Measurements from ENCODE around the gene FIGLA.

Gene FIGLA, protein sequence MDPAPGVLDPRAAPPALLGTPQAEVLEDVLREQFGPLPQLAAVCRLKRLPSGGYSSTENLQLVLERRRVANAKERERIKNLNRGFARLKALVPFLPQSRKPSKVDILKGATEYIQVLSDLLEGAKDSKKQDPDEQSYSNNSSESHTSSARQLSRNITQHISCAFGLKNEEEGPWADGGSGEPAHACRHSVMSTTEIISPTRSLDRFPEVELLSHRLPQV

DNA sequence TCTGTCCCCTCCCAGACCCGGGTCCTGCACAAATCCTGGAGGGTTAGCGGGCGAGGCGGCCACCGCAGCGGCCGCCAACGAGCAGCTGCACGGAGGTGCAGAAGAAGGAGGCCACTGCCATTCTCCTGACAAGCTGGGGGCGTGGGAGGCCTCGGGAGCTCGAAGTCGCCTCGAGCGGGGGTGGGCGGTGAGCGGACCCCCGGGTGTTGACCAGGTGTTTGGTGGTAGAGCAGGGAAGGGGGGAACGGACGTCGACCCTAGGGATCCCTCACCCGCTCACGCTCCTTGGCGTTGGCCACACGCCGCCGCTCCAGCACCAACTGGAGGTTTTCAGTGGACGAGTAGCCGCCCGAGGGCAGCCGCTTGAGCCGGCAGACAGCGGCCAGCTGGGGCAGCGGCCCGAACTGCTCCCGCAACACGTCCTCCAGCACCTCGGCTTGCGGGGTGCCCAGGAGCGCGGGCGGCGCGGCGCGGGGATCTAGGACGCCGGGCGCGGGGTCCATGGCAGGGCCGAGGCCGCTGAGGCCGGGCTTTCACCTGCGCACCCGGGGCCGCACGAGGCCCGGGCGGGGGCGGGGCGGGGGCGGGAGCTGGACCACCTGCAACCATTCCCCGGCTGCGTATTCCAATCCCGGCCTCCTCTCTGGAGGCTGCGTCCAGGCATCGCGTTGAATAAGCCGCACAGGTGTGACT is at the start of gene FIGLA:
Gene FIGLA, minus strand, starts transcription at position 508 of the 693 bp plus-strand sequence. Its CDS starts 5 bp downstream, at position 503.
- FAIRE-seq (no peak), DNase-seq (ENCODE audit: extremely low spot score, insufficient read length, low read depth) (no peak)

DNA sequence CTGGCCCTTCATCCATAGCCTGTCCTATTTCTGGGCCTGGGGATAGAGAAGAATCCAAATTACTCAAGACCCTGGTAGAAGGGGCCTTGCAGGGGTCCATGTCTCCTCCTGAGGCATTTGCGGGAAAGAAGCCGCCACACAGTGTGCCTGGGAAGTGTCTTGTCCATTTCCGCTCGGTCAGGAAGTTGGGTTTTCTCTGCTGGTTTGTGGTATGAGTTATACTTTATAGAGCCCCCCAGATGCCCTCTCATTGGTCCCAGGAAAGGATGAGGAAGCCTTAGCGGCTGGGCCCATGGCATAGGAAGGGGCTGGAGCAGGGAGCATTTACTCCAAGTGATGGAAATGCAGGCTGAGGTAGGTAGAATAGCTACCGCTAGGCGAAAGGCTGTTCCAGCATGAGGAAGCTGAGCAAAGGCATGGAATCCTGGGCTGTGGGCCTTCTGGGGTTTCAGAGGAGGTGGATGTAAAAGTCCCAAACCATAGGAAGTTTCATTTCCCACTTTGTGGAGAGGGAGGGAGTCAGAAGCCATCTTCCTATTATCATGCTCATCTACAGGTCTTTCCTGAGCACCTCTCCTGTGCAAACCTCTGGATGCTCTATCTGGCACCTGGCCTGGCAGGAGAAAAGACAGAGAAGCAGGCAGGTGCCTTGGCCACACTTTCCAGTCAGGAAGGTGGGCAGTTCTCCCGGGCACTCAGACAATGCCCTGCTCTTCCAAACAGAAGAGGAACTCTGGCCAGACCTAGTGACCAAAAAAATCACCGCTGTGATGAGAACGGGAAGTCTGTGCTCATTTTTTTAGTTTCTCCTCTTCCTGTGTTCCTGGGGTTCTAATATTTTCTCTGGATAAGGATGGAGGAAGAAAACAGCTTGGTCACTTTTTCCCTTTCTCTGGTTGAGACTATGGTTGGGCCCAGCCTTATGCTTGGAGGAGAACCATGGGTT is 47.8 kb upstream of the FIGLA start:
- no peak for FAIRE-seq
- no peak for DNase-seq (ENCODE audit: extremely low spot score, insufficient read length, low read depth)

DNA sequence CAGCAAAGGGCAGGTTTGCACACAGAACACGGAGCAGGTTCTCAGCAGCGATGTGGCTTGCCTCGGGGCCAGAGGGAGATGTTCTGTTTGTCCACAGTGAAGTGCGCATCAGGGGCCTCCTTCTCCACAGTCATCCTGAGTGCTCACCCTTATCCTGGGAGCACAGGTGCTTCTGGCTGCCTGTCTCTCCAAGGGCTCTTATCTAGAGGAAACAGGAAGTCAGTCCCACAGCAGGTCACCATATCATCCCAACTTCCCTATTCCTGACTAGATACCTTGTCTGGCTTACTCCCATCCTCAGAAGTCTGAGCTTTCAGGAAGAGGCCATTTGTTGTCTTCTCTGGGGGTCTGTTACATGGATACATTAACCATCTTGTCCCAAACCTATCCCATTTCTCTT is 45.2 kb upstream of the FIGLA start, which contains the start of gene CD207:
Gene CD207, minus strand, starts transcription at position 174 of the 400 bp plus-strand sequence. Its CDS starts 40 bp downstream, at position 134.
- FAIRE-seq = no peak
- DNase-seq (ENCODE audit: extremely low spot score, insufficient read length, low read depth) = no peak

DNA sequence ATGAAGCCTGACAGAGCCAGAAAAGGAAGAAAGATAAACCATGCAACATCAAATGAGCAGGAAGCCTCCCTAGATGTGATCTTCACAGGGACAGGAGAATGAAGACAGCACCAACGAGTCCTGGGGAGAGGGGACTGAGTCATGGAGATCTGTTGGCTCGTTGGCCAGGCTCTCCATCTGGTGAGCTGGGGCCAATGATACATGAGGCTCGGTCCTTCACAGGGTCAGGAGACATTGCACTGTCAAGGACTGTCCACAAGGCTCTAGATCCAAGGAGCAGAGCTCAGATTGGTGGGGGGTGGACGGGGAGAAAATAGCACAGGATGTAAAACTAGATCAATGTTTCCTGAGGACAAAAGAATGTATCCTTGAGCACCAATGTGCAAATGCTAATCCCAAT is 44.4 kb upstream of the FIGLA start:
- FAIRE-seq = no peak
- DNase-seq (ENCODE audit: extremely low spot score, insufficient read length, low read depth) = no peak

DNA sequence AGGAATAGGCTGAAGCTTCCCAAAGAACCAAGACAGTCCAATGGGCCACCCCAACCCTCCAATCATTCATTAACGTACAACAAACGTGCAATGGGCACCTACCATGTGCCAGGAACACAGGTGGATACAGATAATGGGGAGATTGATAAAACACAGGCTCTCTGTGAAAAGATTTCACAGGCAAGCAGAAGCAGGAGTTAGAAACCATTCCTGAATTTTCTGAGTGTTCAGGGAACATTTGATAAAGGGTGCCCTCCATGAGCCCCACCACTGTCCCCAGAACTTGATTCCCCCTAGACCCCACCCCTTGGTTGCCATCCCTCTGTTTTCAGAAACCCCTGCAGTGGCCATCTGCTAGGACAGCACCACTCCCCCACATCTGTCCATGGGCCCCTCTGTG is 43.7 kb upstream of the FIGLA start:
- FAIRE-seq = no peak
- DNase-seq (ENCODE audit: extremely low spot score, insufficient read length, low read depth) = no peak

DNA sequence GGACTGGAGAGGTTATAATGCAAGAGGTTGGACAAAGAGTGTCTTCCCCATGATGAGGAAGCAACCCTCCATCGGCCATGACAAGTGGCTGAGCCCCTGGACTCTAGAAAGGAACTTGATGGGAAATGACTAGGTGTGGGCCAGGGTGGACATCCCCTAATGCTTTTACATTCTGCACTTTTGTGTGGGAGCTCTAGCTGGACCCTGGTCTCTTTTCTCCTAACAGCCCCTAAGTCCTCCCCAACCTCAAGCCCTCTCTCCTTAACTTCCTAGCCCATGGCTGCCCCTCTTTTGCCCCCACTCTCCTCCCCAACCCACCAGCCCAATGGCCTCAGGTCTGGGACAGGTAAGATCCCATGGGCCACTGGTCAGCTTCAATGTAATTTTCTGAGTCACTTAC is 42.8 kb upstream of the FIGLA start:
- FAIRE-seq (no peak), DNase-seq (ENCODE audit: extremely low spot score, insufficient read length, low read depth) (no peak)

DNA sequence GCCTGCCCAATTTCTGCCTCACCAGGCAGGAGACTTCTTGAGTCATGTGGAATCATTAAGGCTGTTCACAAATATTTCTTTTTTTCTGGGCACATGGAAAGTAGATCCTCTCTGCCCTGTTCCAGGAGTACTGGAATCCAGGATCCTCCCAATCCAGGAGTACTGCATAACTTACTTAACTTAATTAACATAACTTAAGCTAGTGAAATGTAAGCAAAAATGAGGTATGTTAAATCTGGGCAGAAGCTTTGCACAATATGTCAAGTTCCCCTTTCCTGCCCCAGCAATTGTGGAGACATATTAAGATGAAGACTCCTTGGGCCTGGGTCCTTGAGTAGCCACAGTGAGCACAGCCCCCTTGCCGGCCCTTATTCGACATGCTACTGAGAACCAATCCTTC is 41.9 kb upstream of the FIGLA start:
- DNase-seq (ENCODE audit: extremely low spot score, insufficient read length, low read depth) (no peak), FAIRE-seq (no peak)

DNA sequence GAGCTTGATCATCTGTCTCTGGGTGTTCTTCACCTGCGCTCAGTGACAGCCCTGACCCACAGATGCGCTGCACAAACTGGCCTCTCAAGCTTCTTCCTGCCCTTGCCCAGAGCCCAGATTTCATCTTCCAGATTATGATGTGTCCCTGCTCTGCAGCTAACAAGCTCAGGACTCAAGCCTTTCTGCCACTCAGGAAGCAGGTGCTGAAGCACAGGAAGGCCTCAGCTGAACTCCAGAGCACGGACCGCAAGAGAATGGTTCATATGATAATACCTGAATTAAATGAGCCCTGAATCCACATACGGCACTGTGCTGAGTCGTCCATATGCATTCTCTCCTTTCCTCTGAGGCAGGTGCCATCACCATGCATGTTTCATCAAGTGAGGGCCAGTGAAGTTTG is 41.4 kb upstream of the FIGLA start:
- DNase-seq (ENCODE audit: extremely low spot score, insufficient read length, low read depth) (no peak), FAIRE-seq (no peak)

DNA sequence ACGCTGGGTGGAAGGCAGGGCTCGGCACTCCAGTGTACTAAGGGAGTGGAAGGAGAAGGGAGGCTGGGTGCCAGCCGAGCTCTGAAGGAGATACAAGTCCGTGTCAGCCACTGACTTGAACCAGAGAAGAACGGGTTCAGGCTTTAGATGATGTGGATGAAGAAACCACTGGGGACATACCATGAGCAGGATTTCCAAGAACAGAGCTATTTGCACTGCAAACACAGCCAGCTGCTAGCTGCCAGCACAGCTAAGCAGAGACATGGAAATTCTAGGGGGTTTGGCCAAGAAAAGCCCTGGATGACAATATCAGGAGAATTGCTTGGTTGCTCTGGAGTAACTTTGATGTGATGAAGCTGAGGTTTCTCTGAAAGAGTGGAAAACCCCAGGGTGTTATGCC is 39.9 kb upstream of the FIGLA start:
- FAIRE-seq = no peak

DNA sequence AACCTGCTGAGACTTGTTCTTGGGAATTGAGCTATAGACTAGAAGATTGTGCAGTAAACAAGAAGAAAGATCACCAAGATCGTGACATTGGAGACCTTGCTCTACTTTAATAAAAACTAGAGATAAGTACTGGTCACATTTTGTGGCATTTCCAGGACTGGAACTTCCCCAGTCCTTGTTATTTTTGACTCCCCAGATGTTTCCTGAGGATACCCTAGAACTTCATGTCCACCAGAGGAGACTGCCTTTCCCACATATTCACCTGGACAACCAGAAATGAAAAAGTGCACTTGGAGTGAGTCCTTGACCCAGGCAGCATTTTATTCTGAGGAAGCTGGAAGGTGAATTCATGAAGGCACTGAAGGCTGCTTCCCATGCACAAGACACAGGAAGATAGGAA is 39.5 kb upstream of the FIGLA start:
- FAIRE-seq = no peak
- no peak for DNase-seq (ENCODE audit: extremely low spot score, insufficient read length, low read depth)

More for the DNA sequence above, 39.9 kb upstream of the FIGLA start:
- no peak for DNase-seq (ENCODE audit: extremely low spot score, insufficient read length, low read depth)

DNA sequence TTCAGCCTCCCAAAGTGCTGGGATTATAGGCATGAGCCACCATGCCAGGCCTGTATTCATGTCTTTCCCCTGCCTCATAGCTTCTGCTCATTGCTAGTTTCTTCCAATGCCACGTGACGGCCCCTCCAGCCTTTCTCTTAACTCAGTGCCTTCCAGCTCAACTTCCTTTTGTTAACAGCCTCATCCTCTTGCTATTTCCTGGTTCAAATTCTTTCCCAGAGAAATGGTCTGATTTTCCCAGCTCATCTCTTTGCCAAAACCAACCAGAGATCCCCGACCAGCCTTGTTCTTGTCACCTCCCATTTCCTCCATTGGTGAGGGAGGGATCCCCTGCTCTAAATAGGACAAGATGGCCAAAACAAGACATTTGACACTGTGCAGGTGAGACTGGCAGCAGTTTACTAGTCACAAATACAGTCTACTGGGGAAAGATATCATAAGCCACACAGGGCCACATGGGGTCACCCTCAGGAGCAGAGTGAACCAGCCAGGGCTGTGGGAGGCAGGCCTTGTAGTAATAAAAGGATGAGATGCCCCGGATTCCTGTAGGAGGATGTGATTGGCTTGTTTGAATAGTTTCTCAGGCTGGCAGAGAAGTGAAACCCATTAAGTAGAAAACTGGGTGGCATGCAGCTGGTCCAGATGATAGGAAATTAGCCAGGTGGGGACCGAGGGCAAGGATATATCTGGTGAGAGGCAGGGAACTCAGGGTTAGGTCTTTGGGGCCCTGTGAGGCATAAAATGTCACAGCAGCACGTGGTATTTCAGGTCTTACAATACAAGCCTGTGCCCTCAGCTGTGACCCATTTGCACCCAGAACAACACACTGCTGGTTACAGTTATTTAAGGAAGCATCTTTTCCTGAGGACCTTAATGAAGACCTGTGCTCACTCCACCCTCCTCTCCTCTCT is 38.7 kb upstream of the FIGLA start:
- no peak for DNase-seq (ENCODE audit: extremely low spot score, insufficient read length, low read depth)
- no peak for FAIRE-seq

DNA sequence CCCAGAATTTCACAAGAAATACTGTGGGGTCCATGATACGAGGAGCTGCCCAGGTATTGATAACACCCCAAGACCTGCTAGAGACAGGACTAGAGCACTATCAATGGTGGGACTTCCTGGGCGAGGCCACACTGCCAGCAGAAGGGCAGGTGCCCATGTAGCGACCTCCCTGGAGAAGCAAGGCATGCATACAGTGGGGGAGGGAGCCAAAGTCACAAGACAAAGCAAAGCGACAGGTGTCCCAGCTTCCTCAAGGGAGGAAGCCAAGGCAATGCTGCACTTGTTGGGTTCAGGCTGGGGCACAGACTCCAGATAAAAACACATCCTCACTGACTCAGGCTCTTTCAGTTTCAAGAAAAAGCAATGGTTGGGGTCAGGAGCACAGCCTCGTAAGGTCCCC is 37.7 kb upstream of the FIGLA start:
- no peak for FAIRE-seq
- no peak for DNase-seq (ENCODE audit: extremely low spot score, insufficient read length, low read depth)

DNA sequence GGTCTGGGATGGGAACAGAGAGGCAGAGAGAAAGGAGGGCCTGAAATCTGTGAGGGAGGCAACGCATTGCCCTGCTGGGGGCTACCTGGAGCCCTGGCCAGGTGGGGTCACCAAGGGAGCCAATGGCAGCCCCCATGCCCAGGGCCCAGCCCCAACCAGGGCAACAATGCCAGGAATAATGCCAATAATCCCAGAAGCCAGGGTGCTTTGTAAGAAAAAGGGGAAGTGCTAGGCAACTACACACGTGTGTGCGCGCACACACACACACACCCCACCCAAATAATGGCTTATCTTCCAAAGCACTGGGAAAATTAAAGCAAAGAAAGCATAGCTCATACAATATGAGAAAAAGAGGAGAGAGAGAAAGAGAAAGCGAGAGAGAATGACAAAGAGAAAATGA is 36.9 kb upstream of the FIGLA start:
- FAIRE-seq (no peak), DNase-seq (ENCODE audit: extremely low spot score, insufficient read length, low read depth) (no peak)

DNA sequence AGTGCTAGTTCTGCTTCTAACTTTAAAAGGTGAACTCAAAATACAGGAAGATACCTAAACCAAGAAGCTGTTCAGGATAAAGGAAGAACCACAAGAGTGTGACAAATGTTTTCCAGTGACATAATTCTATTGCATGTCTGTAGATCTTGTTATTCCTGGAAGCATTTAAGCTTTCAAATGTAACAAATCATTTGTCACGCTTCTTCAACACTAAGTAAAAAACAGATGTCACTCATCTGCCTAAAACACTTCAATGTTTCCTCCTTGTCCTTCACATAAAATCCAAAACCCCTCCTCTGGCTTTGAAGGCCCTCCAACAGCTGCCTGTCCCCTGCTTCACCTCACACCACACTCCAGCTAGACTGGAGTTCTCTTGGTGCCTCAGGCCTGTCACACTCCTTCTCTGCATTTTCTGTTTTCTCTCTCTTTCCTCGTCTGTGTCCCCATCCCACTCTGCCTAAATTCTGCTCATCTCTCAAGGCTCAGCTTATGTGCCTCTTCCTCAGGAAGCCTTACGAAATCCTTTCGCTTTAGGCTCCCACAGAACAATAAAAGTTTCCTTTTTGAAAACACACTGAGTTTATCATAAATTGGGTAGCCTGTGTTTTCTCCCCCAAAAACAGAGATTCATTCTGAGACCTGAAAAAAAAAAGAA is 36.4 kb upstream of the FIGLA start:
- DNase-seq (ENCODE audit: extremely low spot score, insufficient read length, low read depth) (no peak), FAIRE-seq (no peak)

DNA sequence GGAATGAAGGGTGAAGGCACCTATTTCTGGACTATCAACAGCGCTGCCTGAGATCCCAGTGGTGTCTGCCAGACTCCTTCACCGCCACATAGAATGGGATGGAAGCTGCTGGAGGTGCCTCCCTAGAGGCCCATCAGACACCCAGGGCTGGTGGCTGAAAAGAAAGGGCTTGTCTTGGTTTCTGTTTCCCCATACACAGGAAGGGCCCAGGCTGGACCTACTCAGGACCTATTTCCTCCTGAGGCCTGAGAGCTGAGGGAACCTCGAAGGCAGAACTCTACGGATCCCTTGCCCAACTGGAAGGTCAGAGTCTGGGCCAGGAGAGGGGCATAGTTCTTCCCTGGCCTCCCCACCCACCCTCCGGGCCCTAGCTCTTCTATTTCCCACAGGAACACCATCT is 32.8 kb upstream of the FIGLA start:
- no peak for FAIRE-seq
- no peak for DNase-seq (ENCODE audit: extremely low spot score, insufficient read length, low read depth)

DNA sequence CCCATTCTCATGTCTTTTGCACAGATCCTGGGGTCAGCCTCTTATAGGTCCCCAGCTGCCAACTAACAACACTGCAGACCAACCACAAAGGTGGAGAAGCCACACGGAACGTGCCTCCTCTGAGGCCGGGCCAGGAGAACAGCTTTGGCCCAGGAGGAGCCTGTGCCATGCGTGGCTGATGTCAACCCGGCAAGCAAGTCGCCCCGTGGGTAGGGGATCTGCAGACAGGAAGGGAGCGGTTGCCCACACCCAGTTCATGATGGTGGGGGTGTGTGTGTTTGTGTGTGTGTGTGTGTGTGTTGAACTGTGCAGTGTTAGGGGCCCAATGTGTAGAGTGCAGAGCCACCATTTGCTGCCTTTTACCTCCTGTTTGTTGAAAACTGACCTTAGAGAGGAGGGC is 32.4 kb upstream of the FIGLA start:
- DNase-seq (ENCODE audit: extremely low spot score, insufficient read length, low read depth) (no peak), FAIRE-seq (no peak)

DNA sequence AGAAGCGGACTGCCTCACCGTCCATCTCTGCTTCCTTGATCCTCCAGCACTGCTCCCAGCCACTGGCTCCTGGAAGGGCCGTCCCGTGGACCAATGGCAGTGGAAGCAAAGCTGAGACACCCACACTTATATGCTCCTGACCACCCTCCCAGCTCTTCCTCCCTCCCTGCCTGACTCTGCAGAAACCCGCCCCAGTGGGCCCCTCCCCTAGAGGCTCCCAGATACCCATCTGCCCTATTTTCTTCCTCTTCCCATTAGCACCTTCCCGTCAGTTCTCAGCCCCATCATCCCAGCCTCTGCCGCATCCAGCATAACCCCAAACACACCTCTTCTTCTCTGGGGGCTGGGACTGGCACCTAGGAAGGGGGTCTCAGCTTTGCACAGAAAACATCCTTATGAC is 30.1 kb upstream of the FIGLA start, which contains the start of gene CLEC4F:
Gene CLEC4F, minus strand, starts transcription at position 101 of the 400 bp plus-strand sequence. Its CDS starts 76 bp downstream, at position 25.
- no peak for FAIRE-seq
- no peak for DNase-seq (ENCODE audit: extremely low spot score, insufficient read length, low read depth)

DNA sequence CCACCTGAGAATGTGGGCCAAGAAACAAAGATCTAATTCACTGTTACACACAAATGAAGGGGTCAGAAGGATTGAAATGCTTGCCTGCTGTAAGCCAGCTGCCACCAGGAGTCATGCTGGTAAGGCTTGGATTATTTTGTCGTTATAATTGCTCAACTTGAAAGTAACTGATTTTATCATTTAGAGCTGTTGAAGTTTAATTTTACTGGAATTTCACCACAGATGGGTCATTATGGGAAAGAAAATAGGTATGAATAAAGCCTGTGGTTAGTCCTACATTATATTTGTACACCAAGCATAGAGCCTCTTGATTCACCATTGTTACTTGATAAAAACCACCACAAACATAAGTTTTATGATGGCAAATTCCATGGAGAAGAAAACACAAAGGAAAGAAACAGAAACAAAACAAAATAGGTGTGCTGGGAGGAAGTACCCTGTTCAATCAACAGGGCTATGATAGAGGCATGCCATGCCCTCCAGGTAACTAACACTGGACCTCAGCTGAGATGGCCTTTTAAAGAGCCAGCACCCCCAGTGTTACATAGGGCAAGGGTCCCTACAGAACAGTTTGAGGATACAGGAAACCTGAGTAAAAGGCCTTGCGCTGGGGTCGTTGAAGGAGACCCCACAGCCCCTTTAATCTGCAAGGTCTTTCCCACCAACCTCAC is 27.0 kb upstream of the FIGLA start:
- DNase-seq (ENCODE audit: extremely low spot score, insufficient read length, low read depth) (no peak), FAIRE-seq (no peak)

DNA sequence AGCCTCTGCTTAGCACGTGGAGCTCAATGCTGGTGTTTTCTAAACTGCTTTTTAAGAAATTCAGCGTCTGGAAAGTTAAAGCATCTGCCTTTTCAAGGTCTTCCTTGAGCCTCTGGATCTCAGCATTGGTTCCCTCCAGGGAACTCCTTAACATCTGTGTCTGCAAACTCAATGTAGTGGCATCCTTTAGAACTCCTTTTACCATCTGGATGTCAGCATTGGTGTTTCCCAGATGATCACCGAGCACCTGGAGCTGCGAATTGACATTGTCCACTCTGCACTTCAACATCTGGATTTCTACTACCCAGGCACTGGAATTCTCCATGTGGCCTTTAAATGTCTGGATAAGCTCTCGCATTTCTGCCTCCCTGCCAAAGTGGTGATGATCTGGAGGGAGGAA is 26.3 kb upstream of the FIGLA start:
- FAIRE-seq = no peak
- no peak for DNase-seq (ENCODE audit: extremely low spot score, insufficient read length, low read depth)

Measured in GM18507 (cell line).